ENCODE data around the gene IFT20.

The IFT20 gene

DNA sequence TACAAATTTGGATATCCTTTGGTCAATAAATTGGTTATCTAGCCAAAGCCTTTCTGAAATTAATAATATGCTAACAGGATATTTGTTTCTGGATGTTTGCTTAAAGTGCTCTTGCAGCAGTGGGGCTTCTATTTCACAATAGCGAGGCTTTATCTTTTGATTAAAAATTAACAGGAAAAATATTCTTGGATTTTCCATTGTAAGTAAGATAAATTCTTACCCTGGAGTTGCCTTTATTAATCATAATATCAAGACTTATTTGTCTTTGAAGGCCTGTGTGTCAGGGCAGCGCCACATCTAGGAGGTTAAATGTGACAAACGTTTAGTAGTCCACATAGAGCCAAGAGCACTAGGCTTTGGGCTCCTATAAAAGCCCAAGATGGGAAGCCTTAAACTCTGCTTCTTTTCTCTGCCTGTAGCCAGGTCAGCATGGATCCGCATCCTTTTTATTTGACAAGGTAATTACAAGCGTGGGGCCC is 11.0 kb downstream of the IFT20 start:
- TF ChIP-seq, protein P1, sequence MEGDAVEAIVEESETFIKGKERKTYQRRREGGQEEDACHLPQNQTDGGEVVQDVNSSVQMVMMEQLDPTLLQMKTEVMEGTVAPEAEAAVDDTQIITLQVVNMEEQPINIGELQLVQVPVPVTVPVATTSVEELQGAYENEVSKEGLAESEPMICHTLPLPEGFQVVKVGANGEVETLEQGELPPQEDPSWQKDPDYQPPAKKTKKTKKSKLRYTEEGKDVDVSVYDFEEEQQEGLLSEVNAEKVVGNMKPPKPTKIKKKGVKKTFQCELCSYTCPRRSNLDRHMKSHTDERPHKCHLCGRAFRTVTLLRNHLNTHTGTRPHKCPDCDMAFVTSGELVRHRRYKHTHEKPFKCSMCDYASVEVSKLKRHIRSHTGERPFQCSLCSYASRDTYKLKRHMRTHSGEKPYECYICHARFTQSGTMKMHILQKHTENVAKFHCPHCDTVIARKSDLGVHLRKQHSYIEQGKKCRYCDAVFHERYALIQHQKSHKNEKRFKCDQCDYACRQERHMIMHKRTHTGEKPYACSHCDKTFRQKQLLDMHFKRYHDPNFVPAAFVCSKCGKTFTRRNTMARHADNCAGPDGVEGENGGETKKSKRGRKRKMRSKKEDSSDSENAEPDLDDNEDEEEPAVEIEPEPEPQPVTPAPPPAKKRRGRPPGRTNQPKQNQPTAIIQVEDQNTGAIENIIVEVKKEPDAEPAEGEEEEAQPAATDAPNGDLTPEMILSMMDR (IDR thresholded peaks at IDR 0.05; ENCODE audit: low read depth, low read length, missing control alignments): no peak
- in situ Hi-C loops (cut with HindIII; ENCODE audit: low pct_ligation_motif_present, low sequenced_read_pairs): no loop called here
- DNase-seq: no peak
- peaks cover 4% of the 10 kb centered on the region for H3K36me3 ChIP-seq (replicated peaks)
- no peaks in the 10 kb centered on the region for H3K27me3 ChIP-seq (replicated peaks)
- H3K4me3 ChIP-seq (ENCODE audit: low read depth, low read length): no peak overlapping the region
- no peak overlapping the region for H3K27ac ChIP-seq

DNA sequence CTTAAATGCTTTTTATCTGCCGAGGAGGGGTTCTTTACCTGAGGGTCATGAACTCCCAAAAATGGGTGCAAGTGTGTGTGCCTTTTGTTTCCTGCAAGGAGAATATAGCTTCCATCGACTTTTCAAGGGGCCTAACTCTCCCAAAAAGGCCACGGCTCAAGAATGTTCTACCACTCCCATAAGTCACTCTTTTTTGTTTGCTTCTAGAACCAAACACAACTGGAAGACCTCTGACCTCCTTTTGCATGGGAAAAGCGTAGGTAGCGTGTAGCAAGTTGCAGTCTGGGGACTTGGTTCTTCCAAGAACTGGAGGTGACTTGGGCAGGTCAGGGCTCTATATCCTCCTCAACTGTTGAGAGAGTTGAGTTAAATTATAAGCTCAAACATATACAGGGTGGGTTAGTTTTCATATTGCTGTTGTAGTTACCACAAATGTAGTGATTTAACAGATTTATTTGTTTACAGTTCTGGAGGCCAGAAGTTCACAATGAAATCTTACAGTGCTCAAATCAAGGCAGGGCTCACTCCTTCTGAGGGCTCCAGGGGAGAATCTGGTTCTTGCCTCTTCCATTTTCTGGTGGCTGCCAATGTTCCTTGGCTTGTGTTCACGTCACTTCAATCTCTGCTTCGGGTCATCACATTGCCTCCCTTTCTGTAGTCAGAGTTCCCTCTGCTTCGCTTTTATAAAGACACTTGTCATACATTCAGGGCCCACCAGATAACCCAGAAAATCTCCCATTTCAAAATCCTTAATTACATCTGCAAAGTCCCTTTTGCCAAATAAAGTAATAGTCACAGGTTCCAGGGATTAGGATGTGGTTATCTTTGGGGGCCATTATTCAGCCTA is 14.8 kb downstream of the IFT20 start:
- TF ChIP-seq, protein P1 (IDR thresholded peaks at IDR 0.05; ENCODE audit: low read depth, low read length, missing control alignments): no peak
- H3K27me3 ChIP-seq (replicated peaks): no peaks in the 10 kb centered on the region
- H3K4me3 ChIP-seq (ENCODE audit: low read depth, low read length): peak overlapping the region; percentile 75
- no peaks in the 10 kb centered on the region for H3K36me3 ChIP-seq (replicated peaks)
- in situ Hi-C loops (cut with HindIII; ENCODE audit: low pct_ligation_motif_present, low sequenced_read_pairs): no loop called here
- no peak for DNase-seq
- H3K27ac ChIP-seq: no peak overlapping the region

DNA sequence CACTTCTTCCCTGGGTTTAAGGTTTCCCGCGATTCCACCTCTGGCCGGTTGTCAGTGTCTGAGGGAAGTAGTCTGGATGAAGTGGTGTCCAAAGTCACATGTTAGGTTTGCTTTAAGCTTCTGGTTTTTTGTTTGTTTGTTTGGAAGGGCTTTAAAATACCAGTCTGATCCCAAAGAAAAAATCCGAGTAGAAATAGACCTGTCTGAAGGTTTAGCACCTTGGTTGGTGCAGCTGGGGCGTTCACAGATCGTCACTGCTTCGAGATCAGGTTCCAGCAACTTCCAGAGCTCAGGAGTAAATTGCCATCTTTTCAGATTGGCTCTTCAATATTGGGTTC is 15.7 kb downstream of the IFT20 start:
- Histone ChIP-seq H3K4me3 (ENCODE audit: low read depth, low read length) (peak overlapping the region; percentile 75), H3K36me3 (replicated peaks) (no peaks in the 10 kb centered on the region), H3K27ac (no peak overlapping the region), H3K27me3 (replicated peaks) (no peaks in the 10 kb centered on the region)
- in situ Hi-C loops (cut with HindIII; ENCODE audit: low pct_ligation_motif_present, low sequenced_read_pairs): no loop called here
- DNase-seq: no peak
- TF ChIP-seq, protein P1 (IDR thresholded peaks at IDR 0.05; ENCODE audit: low read depth, low read length, missing control alignments): no peak

DNA sequence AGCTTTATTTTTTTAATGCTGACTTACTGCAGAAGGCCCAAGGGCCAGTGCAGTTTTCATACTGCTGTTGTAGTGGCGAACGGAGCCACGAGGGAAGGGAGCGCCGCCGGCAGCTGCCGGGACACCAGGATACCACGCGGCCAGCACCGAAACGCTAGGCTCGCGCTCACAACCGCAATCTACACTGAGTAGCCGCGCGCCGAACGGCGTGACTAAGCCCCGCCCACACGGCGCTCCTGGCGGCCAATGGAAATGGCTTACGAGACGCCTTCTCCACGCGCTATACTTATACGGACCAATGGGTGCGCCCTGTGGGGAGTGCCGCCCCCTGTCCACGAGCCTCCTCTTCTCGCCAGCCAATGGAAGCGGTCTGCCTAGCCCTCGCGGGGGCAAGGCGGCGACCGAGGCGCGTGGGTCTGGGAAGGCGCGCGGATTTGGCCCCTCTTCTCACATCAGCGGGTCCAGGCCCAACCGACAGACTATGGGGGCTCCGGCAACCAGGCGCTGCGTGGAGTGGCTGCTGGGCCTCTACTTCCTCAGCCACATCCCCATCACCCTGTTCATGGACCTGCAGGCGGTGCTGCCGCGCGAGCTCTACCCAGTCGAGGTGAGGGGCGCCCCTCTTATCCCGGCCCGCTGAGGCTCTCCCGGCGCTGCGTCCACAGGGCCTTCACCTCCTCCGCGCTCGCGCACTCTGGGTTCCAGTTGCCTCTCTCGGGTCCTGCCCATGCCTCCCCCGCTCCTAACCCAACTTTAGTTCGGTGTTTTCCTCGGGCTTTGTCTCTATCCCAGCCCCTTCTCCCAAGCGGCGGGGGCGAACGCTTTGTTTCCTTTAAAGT is 16.3 kb downstream of the IFT20 start, which contains the start of gene TMEM97:
TMEM97 (plus strand) TSS at position 442 of the 839 bp plus-strand sequence; CDS start at position 482, 40 bp downstream.
- TF ChIP-seq, protein P1 (IDR thresholded peaks at IDR 0.05; ENCODE audit: low read depth, low read length, missing control alignments): peak; percentile 30

DNA sequence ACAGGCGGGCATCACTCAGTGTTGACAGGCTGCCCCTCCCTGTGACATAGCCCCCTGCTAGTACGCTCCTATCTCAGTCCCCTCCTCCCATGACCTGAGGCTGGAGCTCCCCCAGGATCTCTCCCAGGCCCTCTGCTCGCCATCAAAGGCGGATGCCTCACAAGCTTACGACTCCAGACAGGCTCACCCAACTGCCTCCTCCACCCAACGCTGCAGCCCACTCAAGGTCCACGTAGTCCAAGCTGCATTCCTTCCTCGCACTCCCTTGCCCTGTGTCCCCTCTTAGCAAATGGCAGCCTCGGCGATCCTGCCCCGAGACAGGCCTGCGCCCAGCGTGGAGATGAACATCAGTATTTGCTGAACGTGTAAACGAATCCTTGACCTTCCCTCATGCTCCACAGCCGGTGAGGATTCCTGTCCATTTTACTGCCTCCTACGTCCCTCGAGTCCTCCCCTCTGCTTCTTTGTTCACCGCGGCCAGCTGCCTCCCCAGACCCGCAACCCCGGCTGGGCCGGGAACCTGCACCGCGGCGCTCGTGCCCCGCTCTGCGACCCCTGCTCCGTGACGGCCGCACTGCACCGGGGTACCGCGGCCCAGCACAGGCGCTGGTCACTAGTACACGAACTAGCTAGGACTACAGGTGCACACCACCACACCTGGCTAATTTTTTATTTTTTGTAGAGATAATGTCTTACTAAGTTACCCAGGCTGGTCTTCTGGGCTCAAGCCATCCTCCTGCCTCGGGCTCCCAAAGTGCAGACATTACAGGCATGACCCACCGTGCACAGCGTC is 17.1 kb downstream of the IFT20 start:
- DNase-seq: no peak

More for the DNA sequence above, 16.3 kb downstream of the IFT20 start, which contains the start of gene TMEM97:
- peak within 1 kb of the TSS; percentile 75 for H3K4me3 ChIP-seq (ENCODE audit: low read depth, low read length)
- H3K27me3 ChIP-seq (replicated peaks): no peaks in the 10 kb centered on the region
- DNase-seq: peak; percentile 98
- in situ Hi-C loops (cut with HindIII; ENCODE audit: low pct_ligation_motif_present, low sequenced_read_pairs): no loop called here
- no peaks in the 10 kb centered on the region for H3K36me3 ChIP-seq (replicated peaks)
- H3K27ac ChIP-seq: no peak within 1 kb of the TSS

More for the DNA sequence above, 17.1 kb downstream of the IFT20 start:
- no peaks in the 10 kb centered on the region for H3K27me3 ChIP-seq (replicated peaks)
- H3K27ac ChIP-seq: no peak overlapping the region
- TF ChIP-seq, protein P1 (IDR thresholded peaks at IDR 0.05; ENCODE audit: low read depth, low read length, missing control alignments): no peak
- no peaks in the 10 kb centered on the region for H3K36me3 ChIP-seq (replicated peaks)
- in situ Hi-C loops (cut with HindIII; ENCODE audit: low pct_ligation_motif_present, low sequenced_read_pairs): no loop called here
- peak overlapping the region; percentile 75 for H3K4me3 ChIP-seq (ENCODE audit: low read depth, low read length)
